ENCODE results near the gene GBP3.
A peak's percentile ranks its signal among the peaks of the same experiment; 100 is the strongest.

GBP3 gene, protein sequence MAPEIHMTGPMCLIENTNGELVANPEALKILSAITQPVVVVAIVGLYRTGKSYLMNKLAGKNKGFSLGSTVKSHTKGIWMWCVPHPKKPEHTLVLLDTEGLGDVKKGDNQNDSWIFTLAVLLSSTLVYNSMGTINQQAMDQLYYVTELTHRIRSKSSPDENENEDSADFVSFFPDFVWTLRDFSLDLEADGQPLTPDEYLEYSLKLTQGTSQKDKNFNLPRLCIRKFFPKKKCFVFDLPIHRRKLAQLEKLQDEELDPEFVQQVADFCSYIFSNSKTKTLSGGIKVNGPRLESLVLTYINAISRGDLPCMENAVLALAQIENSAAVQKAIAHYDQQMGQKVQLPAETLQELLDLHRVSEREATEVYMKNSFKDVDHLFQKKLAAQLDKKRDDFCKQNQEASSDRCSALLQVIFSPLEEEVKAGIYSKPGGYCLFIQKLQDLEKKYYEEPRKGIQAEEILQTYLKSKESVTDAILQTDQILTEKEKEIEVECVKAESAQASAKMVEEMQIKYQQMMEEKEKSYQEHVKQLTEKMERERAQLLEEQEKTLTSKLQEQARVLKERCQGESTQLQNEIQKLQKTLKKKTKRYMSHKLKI

DNA sequence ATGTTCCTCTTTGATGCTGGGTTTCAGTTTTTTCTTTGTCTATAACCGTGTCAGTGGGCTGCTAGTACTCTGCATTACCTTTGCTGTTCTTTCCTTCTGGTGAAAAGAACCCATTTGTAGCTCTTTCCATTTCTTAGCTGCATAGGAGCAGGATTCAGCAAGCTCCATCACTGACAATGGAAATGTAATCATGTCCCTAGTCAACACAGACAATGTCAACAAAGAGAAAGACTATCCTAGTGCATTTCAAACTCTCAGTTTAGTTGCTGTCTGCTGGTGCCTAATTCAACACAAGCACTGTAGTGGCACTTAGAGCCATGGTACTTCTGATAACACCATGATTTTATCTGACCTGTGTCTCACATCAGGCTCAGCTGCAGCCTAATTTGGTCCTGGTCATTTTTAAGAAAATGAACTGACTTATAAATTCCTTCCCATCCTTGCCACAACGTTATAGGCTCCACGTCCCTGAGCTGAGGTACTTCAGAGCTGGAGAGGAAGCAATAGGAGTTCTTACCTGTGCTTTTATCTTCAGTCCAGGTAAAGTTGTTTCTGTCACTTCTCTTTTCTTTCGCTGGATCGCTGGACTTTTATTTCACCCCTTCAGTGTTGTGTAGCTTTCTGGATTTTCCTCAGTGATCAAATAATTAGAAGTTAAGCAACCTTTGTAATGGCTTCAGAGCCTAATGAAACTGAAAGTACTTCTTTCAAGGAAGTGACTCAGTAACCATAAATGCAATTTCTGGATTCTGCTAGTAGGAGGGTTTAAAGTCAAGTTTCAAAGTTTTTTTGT is at the start of gene GBP3:
TSS of gene GBP3 (minus strand) at position 700 of the 793 bp plus-strand sequence. CDS start 2,145 bp downstream, outside the sequence.
- TF ChIP-seq ISL1 (CRISPR knock-in tag; IDR thresholded peaks at IDR 0.05) (0 out of 2 replicates have a peak, but pooled peaks have one; percentile 12), PPARA (CRISPR knock-in tag; IDR thresholded peaks at IDR 0.05; ENCODE audit: borderline replicate concordance) (no peak)
- peak; percentile 90 for ATAC-seq

DNA sequence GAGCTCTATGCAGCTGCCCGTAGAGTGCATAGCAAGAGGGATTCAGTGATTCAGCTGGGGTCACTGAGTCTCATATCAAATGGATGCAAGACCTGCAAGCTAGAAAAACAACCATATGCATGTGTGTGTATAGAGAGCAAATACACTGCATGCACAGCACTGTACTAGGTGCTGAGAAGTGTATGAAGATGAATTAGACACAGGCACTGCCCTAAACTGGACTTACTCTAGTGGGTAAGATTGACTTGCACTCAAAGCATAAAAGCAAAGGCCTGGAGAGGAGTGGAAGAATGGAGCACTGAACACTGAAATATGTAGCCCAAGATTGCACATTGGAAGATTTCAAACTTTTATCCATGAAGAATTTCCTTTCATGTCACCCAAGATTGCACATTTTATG is 47.8 kb upstream of the GBP3 start:
- no peak for ATAC-seq
- TF ChIP-seq, protein P1, sequence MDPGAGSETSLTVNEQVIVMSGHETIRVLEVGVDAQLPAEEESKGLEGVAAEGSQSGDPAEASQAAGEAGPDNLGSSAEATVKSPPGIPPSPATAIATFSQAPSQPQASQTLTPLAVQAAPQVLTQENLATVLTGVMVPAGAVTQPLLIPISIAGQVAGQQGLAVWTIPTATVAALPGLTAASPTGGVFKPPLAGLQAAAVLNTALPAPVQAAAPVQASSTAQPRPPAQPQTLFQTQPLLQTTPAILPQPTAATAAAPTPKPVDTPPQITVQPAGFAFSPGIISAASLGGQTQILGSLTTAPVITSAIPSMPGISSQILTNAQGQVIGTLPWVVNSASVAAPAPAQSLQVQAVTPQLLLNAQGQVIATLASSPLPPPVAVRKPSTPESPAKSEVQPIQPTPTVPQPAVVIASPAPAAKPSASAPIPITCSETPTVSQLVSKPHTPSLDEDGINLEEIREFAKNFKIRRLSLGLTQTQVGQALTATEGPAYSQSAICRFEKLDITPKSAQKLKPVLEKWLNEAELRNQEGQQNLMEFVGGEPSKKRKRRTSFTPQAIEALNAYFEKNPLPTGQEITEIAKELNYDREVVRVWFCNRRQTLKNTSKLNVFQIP (CRISPR knock-in tag; IDR thresholded peaks at IDR 0.05; ENCODE audit: borderline replicate concordance, low read depth) = no peak
- TF ChIP-seq, protein P2, sequence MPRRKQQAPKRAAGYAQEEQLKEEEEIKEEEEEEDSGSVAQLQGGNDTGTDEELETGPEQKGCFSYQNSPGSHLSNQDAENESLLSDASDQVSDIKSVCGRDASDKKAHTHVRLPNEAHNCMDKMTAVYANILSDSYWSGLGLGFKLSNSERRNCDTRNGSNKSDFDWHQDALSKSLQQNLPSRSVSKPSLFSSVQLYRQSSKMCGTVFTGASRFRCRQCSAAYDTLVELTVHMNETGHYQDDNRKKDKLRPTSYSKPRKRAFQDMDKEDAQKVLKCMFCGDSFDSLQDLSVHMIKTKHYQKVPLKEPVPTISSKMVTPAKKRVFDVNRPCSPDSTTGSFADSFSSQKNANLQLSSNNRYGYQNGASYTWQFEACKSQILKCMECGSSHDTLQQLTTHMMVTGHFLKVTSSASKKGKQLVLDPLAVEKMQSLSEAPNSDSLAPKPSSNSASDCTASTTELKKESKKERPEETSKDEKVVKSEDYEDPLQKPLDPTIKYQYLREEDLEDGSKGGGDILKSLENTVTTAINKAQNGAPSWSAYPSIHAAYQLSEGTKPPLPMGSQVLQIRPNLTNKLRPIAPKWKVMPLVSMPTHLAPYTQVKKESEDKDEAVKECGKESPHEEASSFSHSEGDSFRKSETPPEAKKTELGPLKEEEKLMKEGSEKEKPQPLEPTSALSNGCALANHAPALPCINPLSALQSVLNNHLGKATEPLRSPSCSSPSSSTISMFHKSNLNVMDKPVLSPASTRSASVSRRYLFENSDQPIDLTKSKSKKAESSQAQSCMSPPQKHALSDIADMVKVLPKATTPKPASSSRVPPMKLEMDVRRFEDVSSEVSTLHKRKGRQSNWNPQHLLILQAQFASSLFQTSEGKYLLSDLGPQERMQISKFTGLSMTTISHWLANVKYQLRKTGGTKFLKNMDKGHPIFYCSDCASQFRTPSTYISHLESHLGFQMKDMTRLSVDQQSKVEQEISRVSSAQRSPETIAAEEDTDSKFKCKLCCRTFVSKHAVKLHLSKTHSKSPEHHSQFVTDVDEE (CRISPR knock-in tag; IDR thresholded peaks at IDR 0.05) = no peak
- TF ChIP-seq, protein P3, sequence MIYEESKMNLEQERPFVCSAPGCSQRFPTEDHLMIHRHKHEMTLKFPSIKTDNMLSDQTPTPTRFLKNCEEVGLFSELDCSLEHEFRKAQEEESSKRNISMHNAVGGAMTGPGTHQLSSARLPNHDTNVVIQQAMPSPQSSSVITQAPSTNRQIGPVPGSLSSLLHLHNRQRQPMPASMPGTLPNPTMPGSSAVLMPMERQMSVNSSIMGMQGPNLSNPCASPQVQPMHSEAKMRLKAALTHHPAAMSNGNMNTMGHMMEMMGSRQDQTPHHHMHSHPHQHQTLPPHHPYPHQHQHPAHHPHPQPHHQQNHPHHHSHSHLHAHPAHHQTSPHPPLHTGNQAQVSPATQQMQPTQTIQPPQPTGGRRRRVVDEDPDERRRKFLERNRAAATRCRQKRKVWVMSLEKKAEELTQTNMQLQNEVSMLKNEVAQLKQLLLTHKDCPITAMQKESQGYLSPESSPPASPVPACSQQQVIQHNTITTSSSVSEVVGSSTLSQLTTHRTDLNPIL (CRISPR knock-in tag; IDR thresholded peaks at IDR 0.05; ENCODE audit: low read depth) = no peak
- TF ChIP-seq ARNTL (CRISPR knock-in tag; IDR thresholded peaks at IDR 0.05; ENCODE audit: borderline replicate concordance, low read depth) = no peak
- no peak for TF ChIP-seq TCF4 (CRISPR knock-in tag; IDR thresholded peaks at IDR 0.05; ENCODE audit: borderline replicate concordance)
- no peak for TF ChIP-seq TOX (CRISPR knock-in tag; IDR thresholded peaks at IDR 0.05; ENCODE audit: borderline replicate concordance)
- TF ChIP-seq, protein P4, sequence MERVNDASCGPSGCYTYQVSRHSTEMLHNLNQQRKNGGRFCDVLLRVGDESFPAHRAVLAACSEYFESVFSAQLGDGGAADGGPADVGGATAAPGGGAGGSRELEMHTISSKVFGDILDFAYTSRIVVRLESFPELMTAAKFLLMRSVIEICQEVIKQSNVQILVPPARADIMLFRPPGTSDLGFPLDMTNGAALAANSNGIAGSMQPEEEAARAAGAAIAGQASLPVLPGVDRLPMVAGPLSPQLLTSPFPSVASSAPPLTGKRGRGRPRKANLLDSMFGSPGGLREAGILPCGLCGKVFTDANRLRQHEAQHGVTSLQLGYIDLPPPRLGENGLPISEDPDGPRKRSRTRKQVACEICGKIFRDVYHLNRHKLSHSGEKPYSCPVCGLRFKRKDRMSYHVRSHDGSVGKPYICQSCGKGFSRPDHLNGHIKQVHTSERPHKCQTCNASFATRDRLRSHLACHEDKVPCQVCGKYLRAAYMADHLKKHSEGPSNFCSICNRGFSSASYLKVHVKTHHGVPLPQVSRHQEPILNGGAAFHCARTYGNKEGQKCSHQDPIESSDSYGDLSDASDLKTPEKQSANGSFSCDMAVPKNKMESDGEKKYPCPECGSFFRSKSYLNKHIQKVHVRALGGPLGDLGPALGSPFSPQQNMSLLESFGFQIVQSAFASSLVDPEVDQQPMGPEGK (CRISPR knock-in tag; IDR thresholded peaks at IDR 0.05; ENCODE audit: borderline replicate concordance) = no peak
- TF ChIP-seq OSR1 (CRISPR knock-in tag; IDR thresholded peaks at IDR 0.05) = no peak
- TF ChIP-seq, protein P5, sequence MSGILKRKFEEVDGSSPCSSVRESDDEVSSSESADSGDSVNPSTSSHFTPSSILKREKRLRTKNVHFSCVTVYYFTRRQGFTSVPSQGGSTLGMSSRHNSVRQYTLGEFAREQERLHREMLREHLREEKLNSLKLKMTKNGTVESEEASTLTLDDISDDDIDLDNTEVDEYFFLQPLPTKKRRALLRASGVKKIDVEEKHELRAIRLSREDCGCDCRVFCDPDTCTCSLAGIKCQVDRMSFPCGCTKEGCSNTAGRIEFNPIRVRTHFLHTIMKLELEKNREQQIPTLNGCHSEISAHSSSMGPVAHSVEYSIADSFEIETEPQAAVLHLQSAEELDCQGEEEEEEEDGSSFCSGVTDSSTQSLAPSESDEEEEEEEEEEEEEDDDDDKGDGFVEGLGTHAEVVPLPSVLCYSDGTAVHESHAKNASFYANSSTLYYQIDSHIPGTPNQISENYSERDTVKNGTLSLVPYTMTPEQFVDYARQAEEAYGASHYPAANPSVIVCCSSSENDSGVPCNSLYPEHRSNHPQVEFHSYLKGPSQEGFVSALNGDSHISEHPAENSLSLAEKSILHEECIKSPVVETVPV (CRISPR knock-in tag; IDR thresholded peaks at IDR 0.05) = no peak
- TF ChIP-seq SNAI2 (CRISPR knock-in tag; IDR thresholded peaks at IDR 0.05) = no peak
- no peak for TF ChIP-seq ZFP3 (CRISPR knock-in tag; IDR thresholded peaks at IDR 0.05)
- no peak for TF ChIP-seq ZFP30 (CRISPR knock-in tag; IDR thresholded peaks at IDR 0.05)
- no peak for TF ChIP-seq ZNF70 (CRISPR knock-in tag; IDR thresholded peaks at IDR 0.05)
- no peak for TF ChIP-seq ESRRG (CRISPR knock-in tag; IDR thresholded peaks at IDR 0.05)
- no peak for TF ChIP-seq ZNF565 (CRISPR knock-in tag; conservative IDR thresholded peaks at IDR 0.05; ENCODE audit: low read depth)
- TF ChIP-seq ZNF8 (CRISPR knock-in tag; IDR thresholded peaks at IDR 0.05) = no peak
- TF ChIP-seq ISL1 (CRISPR knock-in tag; IDR thresholded peaks at IDR 0.05) = no peak
- no peak for TF ChIP-seq ZC3H10 (CRISPR knock-in tag; IDR thresholded peaks at IDR 0.05)
- TF ChIP-seq GLIS3 (CRISPR knock-in tag; IDR thresholded peaks at IDR 0.05) = no peak

All from SK-N-SH treated with all-trans-retinoic acid at 6 μM for 48 hours (cell line).